SK-N-SH (cell line): Measurements from ENCODE around the gene SYT3. TPM values are rescaled to one million over a fixed set of nuclear protein-coding genes. Genes with fewer than 3 reads are reported as not detected.
A peak's percentile ranks its signal among the peaks of the same experiment; 100 is the strongest.

Experiments
- CTCF ChIA-PET: fragments of 300-600, 350-600 bp; formaldehyde crosslinking; extraction: SDS; loops from one replicate; lab custom pipeline; 2021; lab: Yijun Ruan, JAX
- POLR2A ChIA-PET: fragments of 350-600 bp; sonication (Branson Sonifier 250); formaldehyde crosslinking; extraction: SDS; loops from one replicate; lab custom pipeline; 2020; ENCODE audit warnings: antibody characterized with exemption, inconsistent platforms; lab: Yijun Ruan, JAX
- DNase-seq: peaks from one replicate; pipeline ENCODE4 v3.0.0; 2012
- H2AFZ ChIP-seq: fragments of 200-600 bp; sonication (generic); 2 replicates; pipeline ENCODE4 v1.8.1; 2016; ENCODE audit warnings: antibody characterized with exemption, mild to moderate bottlenecking, low read depth
- H3F3A ChIP-seq: fragments of 200-600 bp; sonication (generic); replicated peaks from 2 replicates; pipeline ENCODE3; 2016; ENCODE audit warnings: antibody characterized with exemption, mild to moderate bottlenecking; ENCODE audit not compliant: insufficient read depth
- H3K27ac ChIP-seq, 2 experiments: fragments of 200-500 bp in 1 of 2; fragments of 200-600 bp in 1 of 2; sonication (Bioruptor generic) in 1 of 2; sonication (generic), shearing (Covaris generic) in 1 of 2; 2 replicates each; pipeline versions ENCODE4 v1.5.1 to v1.6.1; 2014 to 2016; ENCODE audit warnings: low read depth in 2 of 2, inconsistent platforms in 1 of 2, low read length in 1 of 2, mild to moderate bottlenecking in 1 of 2, mixed read lengths in 1 of 2
- H3K27me3 ChIP-seq: fragments of 200-600 bp; sonication (generic), shearing (Covaris generic); 2 replicates; pipeline ENCODE4 v1.6.1; 2016; ENCODE audit warnings: mixed run types; ENCODE audit not compliant: insufficient read depth
- H3K36me3 ChIP-seq, 2 experiments: fragments of 200-500 bp in 1 of 2; fragments of 200-600 bp in 1 of 2; sonication (Bioruptor generic) in 1 of 2; sonication (generic) in 1 of 2; replicated peaks in 1 of 2; 2 replicates each; pipeline versions ENCODE3 to v1.5.1; 2014 to 2016; ENCODE audit warnings: low read length in 1 of 2, mild to moderate bottlenecking in 1 of 2; ENCODE audit not compliant: insufficient read depth in 2 of 2, control insufficient read depth in 1 of 2
- H3K4me1 ChIP-seq, 2 experiments: fragments of 200-500 bp in 1 of 2; fragments of 200-600 bp in 1 of 2; sonication (Bioruptor generic) in 1 of 2; sonication (generic), shearing (Covaris generic) in 1 of 2; 2 replicates each; pipeline versions ENCODE4 v1.5.1 to v1.6.1; 2014 to 2016; ENCODE audit warnings: low read depth in 1 of 2, low read length in 1 of 2, mixed run types in 1 of 2; ENCODE audit not compliant: insufficient read depth in 2 of 2, control insufficient read depth in 1 of 2
- H3K4me2 ChIP-seq: fragments of 200-600 bp; sonication (generic), shearing (Covaris generic); 2 replicates; pipeline ENCODE4 v1.6.1; 2017; ENCODE audit warnings: mixed run types
- H3K4me3 ChIP-seq, 2 experiments: fragments of 200-500 bp in 1 of 2; fragments of 200-600 bp in 1 of 2; sonication (Bioruptor generic) in 1 of 2; sonication (generic), shearing (Covaris generic) in 1 of 2; 2 replicates each; pipeline versions ENCODE4 v1.5.1 to v1.8.1; 2014 to 2016; ENCODE audit warnings: low read depth in 2 of 2, inconsistent platforms in 1 of 2, low read length in 1 of 2, mild to moderate bottlenecking in 1 of 2, mixed read lengths in 1 of 2, moderate library complexity in 1 of 2
- H3K79me2 ChIP-seq: fragments of 200-600 bp; sonication (generic); 2 replicates; pipeline ENCODE4 v1.8.1; 2017; ENCODE audit warnings: mild to moderate bottlenecking; ENCODE audit not compliant: insufficient read depth
- H3K9ac ChIP-seq: fragments of 200-600 bp; sonication (generic); 2 replicates; pipeline ENCODE4 v1.6.1; 2017; ENCODE audit warnings: mixed run types
- H3K9me2 ChIP-seq: fragments of 200-600 bp; sonication (generic); 2 replicates; pipeline ENCODE4 v1.6.1; 2017; ENCODE audit warnings: mixed run types
- H3K9me3 ChIP-seq: fragments of 200-600 bp; sonication (generic); 2 replicates; pipeline ENCODE4 v1.6.1; 2017; ENCODE audit warnings: mixed run types, mild to moderate bottlenecking, moderate library complexity
- H4K20me1 ChIP-seq: fragments of 200-600 bp; sonication (generic); 2 replicates; pipeline ENCODE4 v1.6.1; 2017; ENCODE audit warnings: mild to moderate bottlenecking, mixed run types; ENCODE audit not compliant: insufficient read depth
- CHD2 ChIP-seq: fragments of 150-350 bp; IDR thresholded peaks from 2 replicates; pipeline ENCODE4 v1.6.1; 2018; ENCODE audit warnings: low read length; ENCODE audit not compliant: partially characterized antibody
- ELF1 ChIP-seq: IDR thresholded peaks from 2 replicates; pipeline ENCODE4 v1.4.0; 2012
- EP300 ChIP-seq, 2 experiments: IDR thresholded peaks; 2 replicates each; pipeline versions ENCODE4 v1.4.0 to v1.6.1; 2012; ENCODE audit warnings: borderline replicate concordance in 1 of 2, low read depth in 1 of 2, low read length in 1 of 2
- FOXJ3 ChIP-seq: sonication (generic); formaldehyde crosslinking; IDR thresholded peaks from 2 replicates; pipeline ENCODE4 v1.5.1; 2020; ENCODE audit warnings: mild to moderate bottlenecking, missing genetic modification reagents
- FOXM1 ChIP-seq: IDR thresholded peaks from 2 replicates; pipeline ENCODE4 v1.4.0; 2012; ENCODE audit warnings: low read depth, mild to moderate bottlenecking
- JUND ChIP-seq: IDR thresholded peaks from 2 replicates; pipeline ENCODE4 v1.4.0; 2012
- MXI1 ChIP-seq: IDR thresholded peaks from 2 replicates; pipeline ENCODE4 v1.6.1; 2012; ENCODE audit warnings: mild to moderate bottlenecking, low read depth, low read length, improper control_type of control experiment
- NFIC ChIP-seq: IDR thresholded peaks from 2 replicates; pipeline ENCODE4 v1.4.0; 2012; ENCODE audit warnings: borderline replicate concordance
- POLR2AphosphoS5 ChIP-seq: IDR thresholded peaks from 2 replicates; pipeline ENCODE4 v1.6.1; 2012; ENCODE audit warnings: low read depth, low read length
- RFX5 ChIP-seq: IDR thresholded peaks from 2 replicates; pipeline ENCODE4 v1.6.1; 2012; ENCODE audit warnings: mild to moderate bottlenecking, improper control_type of control experiment, low read length
- SMC3 ChIP-seq: IDR thresholded peaks from 2 replicates; pipeline ENCODE4 v1.6.1; 2012; ENCODE audit warnings: low read depth, low read length, improper control_type of control experiment
- TCF12 ChIP-seq: IDR thresholded peaks from 2 replicates; pipeline ENCODE4 v1.4.0; 2012
- YY1 ChIP-seq: IDR thresholded peaks from 2 replicates; pipeline ENCODE4 v1.4.0; 2012; ENCODE audit warnings: low read depth, mild to moderate bottlenecking
- WGBS: methylation state at CpG from one replicate; pipeline ENCODE4 v1.1.6; 2017; ENCODE audit warnings: low lambda C conversion rate; 5-methylcytosine and 5-hydroxymethylcytosine counted together
- polyA plus RNA-seq, 3 experiments: library from polyadenylated mRNA; depleted of rRNA; stranded (reverse); fragments of >200 nt; gene quantifications; 2 replicates each; pipeline ENCODE4 v1.2.3, GENCODE V29; 2012
- TF ChIP-seq, protein P1 (sequence below): IDR thresholded peaks from 2 replicates; pipeline ENCODE4; 2012
- TF ChIP-seq, protein P2 (sequence below): fragments of 150-350 bp; IDR thresholded peaks from 2 replicates; pipeline ENCODE4 v1.6.1; 2016; ENCODE audit warnings: mild to moderate bottlenecking, low read depth, low read length
- TF ChIP-seq, protein P3 (sequence below): fragments of 150-350 bp; IDR thresholded peaks from 2 replicates; pipeline ENCODE4 v1.6.1; 2017; ENCODE audit warnings: antibody characterized with exemption, low read length, low read depth, borderline replicate concordance
- TF ChIP-seq, protein P4 (sequence below): IDR thresholded peaks from 2 replicates; pipeline ENCODE4 v1.4.0; 2012; ENCODE audit warnings: low read depth, borderline replicate concordance
- TF ChIP-seq, protein P5 (sequence below): fragments of 200-600 bp; sonication (generic); IDR thresholded peaks from 2 replicates; pipeline ENCODE4 v1.6.1; 2017; ENCODE audit warnings: antibody characterized with exemption, mild to moderate bottlenecking, moderate library complexity
- TF ChIP-seq, protein P6 (sequence below): IDR thresholded peaks from 2 replicates; pipeline ENCODE4 v1.4.0; 2012; ENCODE audit warnings: low read depth

Gene SYT3
- polyA plus RNA-seq, 1 of the 3 experiments (the other 2 are of a cell fraction) = 0.94 TPM

DNA sequence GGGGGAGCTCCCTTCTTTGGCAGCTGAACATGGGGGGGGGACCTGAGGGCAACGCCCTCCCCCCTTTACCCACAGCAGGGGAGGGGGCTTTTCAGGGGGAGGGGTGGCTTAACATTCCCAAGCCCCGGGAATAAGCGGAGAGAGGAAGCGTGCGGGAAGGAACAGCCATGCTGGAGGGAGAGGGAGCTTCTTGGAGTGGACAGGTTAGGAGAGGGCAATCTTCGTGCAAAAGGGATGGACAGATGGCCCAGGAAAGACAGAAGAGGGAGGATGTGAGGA is 20.3 kb upstream of the SYT3 start:
- no peak overlapping the region; a peak in 1 of 4 replicates for H3K4me3 ChIP-seq
- H3K9me2 ChIP-seq = no peaks in the 10 kb centered on the region
- H3K9me3 ChIP-seq = no peaks in the 10 kb centered on the region
- ChIA-PET POLR2A (interaction anchor here (0.6 kb wide), 1 partner anchor 133 kb away, joined by 3 read pairs; no protein-coding TSS in a partner anchor), CTCF (interaction anchor here (0.6 to 1.5 kb wide), 4 partner anchors 10 to 123 kb away, joined by 3 to 14 read pairs (median 6); no protein-coding TSS in a partner anchor)
- 0 out of 4 replicates have a peak overlapping the region, but pooled peaks of 1 of the 2 experiments have one; percentile 4 for H3K27ac ChIP-seq
- peaks cover 0 to 15% of the 10 kb centered on the region in 2 experiments; a peak in 2 of 4 replicates for H3K4me1 ChIP-seq
- TF ChIP-seq, protein P1, sequence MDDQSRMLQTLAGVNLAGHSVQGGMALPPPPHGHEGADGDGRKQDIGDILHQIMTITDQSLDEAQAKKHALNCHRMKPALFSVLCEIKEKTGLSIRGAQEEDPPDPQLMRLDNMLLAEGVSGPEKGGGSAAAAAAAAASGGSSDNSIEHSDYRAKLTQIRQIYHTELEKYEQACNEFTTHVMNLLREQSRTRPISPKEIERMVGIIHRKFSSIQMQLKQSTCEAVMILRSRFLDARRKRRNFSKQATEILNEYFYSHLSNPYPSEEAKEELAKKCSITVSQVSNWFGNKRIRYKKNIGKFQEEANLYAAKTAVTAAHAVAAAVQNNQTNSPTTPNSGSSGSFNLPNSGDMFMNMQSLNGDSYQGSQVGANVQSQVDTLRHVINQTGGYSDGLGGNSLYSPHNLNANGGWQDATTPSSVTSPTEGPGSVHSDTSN = no peak
- TF ChIP-seq, protein P2, sequence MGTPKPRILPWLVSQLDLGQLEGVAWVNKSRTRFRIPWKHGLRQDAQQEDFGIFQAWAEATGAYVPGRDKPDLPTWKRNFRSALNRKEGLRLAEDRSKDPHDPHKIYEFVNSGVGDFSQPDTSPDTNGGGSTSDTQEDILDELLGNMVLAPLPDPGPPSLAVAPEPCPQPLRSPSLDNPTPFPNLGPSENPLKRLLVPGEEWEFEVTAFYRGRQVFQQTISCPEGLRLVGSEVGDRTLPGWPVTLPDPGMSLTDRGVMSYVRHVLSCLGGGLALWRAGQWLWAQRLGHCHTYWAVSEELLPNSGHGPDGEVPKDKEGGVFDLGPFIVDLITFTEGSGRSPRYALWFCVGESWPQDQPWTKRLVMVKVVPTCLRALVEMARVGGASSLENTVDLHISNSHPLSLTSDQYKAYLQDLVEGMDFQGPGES = no peak
- no peak for TF ChIP-seq YY1
- TF ChIP-seq JUND = no peak
- no peak for TF ChIP-seq MXI1
- TF ChIP-seq, protein P3, sequence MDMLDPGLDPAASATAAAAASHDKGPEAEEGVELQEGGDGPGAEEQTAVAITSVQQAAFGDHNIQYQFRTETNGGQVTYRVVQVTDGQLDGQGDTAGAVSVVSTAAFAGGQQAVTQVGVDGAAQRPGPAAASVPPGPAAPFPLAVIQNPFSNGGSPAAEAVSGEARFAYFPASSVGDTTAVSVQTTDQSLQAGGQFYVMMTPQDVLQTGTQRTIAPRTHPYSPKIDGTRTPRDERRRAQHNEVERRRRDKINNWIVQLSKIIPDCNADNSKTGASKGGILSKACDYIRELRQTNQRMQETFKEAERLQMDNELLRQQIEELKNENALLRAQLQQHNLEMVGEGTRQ = no peak
- no peak for TF ChIP-seq POLR2AphosphoS5
- no peak for TF ChIP-seq EP300 (IDR thresholded peaks at IDR 0.05; ENCODE audit: borderline replicate concordance in 1 of 2, low read depth in 1 of 2, low read length in 1 of 2)
- TF ChIP-seq TCF12 = no peak
- TF ChIP-seq ELF1 = no peak
- TF ChIP-seq, protein P4, sequence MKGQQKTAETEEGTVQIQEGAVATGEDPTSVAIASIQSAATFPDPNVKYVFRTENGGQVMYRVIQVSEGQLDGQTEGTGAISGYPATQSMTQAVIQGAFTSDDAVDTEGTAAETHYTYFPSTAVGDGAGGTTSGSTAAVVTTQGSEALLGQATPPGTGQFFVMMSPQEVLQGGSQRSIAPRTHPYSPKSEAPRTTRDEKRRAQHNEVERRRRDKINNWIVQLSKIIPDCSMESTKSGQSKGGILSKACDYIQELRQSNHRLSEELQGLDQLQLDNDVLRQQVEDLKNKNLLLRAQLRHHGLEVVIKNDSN = no peak
- TF ChIP-seq FOXJ3 (CRISPR knock-in tag) = no peak
- TF ChIP-seq NFIC = no peak
- no peak for TF ChIP-seq CHD2
- TF ChIP-seq, protein P5, sequence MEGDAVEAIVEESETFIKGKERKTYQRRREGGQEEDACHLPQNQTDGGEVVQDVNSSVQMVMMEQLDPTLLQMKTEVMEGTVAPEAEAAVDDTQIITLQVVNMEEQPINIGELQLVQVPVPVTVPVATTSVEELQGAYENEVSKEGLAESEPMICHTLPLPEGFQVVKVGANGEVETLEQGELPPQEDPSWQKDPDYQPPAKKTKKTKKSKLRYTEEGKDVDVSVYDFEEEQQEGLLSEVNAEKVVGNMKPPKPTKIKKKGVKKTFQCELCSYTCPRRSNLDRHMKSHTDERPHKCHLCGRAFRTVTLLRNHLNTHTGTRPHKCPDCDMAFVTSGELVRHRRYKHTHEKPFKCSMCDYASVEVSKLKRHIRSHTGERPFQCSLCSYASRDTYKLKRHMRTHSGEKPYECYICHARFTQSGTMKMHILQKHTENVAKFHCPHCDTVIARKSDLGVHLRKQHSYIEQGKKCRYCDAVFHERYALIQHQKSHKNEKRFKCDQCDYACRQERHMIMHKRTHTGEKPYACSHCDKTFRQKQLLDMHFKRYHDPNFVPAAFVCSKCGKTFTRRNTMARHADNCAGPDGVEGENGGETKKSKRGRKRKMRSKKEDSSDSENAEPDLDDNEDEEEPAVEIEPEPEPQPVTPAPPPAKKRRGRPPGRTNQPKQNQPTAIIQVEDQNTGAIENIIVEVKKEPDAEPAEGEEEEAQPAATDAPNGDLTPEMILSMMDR = no peak
- TF ChIP-seq RFX5 = no peak
- TF ChIP-seq FOXM1 = no peak
- no peak for TF ChIP-seq SMC3
- TF ChIP-seq, protein P6, sequence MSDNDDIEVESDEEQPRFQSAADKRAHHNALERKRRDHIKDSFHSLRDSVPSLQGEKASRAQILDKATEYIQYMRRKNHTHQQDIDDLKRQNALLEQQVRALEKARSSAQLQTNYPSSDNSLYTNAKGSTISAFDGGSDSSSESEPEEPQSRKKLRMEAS = no peak
- H4K20me1 ChIP-seq = no peaks in the 10 kb centered on the region
- H3F3A ChIP-seq = peaks cover 7% of the 10 kb centered on the region
- no peak for DNase-seq
- H3K36me3 ChIP-seq = no peaks in the 10 kb centered on the region
- H3K9ac ChIP-seq = no peak overlapping the region
- H3K79me2 ChIP-seq = no peaks in the 10 kb centered on the region
- H2AFZ ChIP-seq = no peak overlapping the region
- H3K4me2 ChIP-seq = 0 out of 2 replicates have a peak overlapping the region, but pooled peaks have one; percentile 15
- H3K27me3 ChIP-seq = no peaks in the 10 kb centered on the region
- WGBS = 61% methylated on average over 6 of the region's 6 CpGs
